Activated T-cell treated with anti-CD3 and anti-CD28 coated beads, Interleukin-2, amount 50 U/mL, for 48 hours (primary cell): ENCODE data around the gene ALPK3.
A peak's percentile ranks its signal among the peaks of the same experiment; 100 is the strongest.
"Not testable (repeated sequence)": the region's sequence is repeated elsewhere in the genome, so short reads cannot be mapped to it uniquely, and the experiment has no call there.

Experiments used
- DNase-seq, 2 experiments: peaks; one replicate each; pipeline ENCODE4 v3.0.0-alpha.2; 2020

ALPK3 gene

DNA sequence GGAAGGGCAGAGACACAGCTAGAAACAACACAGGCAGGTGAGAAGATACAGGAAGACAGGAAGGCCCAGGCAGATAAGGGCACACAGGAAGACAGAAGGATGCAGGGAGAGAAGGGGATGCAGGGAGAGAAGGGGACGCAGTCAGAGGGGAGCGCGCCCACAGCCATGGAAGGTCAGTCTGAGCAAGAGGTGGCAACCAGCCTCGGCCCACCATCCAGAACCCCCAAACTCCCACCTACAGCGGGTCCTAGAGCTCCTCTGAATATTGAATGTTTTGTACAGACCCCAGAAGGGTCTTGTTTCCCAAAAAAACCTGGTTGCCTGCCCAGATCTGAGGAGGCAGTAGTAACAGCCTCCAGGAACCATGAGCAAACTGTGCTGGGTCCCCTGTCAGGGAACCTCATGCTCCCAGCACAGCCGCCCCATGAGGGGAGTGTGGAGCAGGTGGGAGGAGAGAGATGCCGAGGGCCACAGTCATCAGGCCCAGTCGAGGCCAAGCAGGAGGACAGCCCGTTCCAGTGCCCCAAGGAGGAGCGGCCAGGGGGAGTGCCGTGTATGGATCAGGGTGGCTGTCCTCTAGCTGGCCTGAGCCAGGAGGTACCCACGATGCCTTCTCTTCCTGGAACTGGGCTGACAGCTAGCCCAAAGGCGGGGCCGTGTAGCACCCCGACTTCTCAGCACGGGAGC is 39.7 kb downstream of the ALPK3 start:
- DNase-seq: peak in 1 of 2 experiments; percentile 3

DNA sequence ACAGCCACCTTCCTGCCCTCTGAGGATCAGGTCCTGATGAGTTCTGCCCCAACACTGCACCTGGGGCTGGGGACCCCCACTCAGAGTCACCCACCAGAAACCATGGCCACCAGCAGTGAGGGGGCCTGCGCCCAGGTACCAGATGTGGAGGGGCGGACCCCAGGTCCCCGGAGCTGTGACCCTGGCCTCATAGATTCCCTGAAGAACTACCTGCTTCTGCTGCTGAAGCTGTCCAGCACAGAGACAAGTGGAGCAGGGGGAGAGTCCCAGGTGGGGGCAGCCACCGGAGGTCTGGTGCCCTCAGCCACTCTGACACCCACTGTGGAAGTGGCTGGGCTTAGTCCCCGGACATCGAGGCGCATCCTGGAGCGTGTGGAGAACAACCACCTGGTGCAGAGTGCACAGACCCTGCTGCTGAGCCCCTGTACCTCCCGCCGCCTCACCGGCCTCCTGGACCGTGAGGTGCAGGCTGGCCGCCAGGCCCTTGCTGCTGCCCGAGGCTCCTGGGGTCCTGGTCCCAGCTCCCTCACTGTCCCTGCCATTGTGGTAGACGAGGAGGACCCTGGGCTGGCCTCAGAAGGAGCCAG is 40.4 kb downstream of the ALPK3 start:
- DNase-seq: peak in 1 of 2 experiments; percentile 12

DNA sequence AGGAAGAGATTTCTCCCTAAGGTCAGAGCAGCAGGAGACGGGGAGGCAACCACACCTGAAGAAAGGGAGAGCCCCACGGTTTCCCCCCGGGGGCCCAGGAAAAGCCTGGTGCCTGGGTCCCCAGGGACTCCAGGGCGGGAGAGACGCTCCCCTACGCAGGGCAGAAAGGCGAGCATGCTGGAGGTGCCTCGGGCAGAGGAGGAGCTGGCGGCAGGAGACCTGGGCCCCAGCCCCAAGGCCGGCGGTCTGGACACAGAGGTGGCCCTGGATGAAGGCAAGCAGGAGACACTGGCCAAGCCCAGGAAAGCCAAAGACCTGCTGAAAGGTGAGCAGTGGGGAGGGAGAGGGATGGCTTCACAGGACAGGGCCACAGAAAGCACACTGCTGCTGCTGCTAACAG is 41.1 kb downstream of the ALPK3 start:
- DNase-seq: no peak

DNA sequence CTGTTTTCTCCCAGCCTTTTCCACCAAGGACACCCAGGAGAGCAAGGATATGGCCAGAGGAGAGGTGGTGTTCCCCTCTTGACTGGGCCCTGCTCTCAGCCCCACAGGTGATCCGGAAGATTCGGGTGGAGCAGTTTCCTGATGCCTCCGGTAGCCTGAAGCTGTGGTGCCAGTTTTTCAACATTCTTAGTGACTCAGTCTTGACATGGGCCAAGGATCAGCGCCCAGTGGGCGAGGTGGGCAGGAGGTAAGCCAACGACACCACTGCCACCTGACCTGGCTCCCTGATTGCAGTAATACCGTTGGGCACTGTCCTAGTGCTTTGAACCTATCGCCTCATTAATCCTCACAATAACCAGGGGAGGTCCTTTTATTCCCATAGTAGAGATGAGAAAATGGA is 42.0 kb downstream of the ALPK3 start:
- DNase-seq: no peak

DNA sequence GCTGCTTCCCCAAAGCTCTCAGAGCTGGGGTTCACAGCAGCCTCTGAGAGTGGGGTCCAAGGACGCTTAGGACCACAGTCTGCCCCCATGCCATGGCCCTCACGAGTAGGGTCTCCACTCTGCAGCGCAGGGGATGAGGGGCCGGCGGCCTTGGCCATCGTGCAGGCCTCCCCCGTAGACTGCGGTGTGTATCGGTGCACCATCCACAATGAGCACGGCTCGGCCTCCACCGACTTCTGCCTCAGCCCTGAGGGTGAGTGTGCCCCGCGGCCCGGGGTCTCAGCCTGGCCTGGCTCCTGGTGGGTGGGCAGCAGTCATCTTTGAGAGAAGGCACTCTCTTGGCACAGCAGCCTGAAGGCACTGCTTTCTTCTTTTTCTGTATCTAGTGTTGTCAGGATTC is 42.5 kb downstream of the ALPK3 start:
- no peak for DNase-seq

DNA sequence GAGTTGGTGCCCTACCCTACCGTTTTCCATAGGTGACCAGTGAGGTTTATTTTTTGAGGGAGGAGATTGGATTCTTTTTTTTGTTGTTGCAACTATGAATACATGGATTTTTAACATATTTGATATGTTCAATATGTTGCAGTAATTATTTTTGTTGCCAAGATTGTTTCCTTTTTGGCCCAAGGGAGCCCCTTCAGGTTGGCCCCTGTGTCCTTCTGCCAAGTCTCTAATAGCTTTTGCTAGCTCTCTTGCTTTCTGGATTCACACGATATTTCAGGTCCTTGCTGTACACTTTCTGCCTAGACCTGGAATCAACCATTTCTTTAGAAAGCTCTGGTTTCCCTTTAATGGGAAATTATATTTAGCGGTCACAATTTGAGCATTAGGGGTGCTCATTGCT is 44.6 kb downstream of the ALPK3 start:
- DNase-seq: no peak

DNA sequence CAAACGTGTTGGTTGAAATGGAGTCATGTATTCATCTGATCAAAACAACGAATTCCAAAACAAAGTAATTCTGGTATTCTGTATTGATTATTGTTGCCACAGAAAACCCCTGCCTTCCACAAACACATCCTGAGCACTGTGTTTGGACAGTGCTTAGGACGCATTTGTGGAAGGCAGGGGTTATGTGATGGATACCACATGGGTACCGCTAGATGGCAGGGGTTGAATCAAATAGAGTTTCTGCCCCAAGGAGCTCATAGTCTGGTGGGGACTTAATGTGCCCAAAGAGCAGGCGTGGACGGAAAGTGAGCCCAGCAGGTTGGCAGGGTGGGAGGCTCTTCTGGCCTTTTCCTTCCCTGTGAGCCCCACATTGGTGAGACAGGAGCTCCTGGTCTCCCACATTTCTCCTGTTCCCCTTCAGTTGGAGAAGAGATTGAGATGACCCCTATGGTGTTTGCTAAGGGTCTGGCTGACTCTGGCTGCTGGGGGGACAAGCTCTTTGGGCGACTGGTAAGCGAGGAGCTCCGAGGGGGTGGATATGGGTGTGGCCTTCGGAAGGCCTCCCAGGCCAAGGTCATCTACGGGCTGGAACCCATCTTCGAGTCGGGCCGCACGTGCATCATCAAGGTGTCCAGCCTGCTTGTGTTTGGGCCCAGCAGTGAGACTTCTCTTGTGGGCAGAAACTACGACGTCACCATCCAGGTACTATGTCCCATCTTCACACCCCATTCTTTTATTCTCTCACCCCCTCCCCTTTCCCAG is 45.2 kb downstream of the ALPK3 start:
- DNase-seq: no peak

DNA sequence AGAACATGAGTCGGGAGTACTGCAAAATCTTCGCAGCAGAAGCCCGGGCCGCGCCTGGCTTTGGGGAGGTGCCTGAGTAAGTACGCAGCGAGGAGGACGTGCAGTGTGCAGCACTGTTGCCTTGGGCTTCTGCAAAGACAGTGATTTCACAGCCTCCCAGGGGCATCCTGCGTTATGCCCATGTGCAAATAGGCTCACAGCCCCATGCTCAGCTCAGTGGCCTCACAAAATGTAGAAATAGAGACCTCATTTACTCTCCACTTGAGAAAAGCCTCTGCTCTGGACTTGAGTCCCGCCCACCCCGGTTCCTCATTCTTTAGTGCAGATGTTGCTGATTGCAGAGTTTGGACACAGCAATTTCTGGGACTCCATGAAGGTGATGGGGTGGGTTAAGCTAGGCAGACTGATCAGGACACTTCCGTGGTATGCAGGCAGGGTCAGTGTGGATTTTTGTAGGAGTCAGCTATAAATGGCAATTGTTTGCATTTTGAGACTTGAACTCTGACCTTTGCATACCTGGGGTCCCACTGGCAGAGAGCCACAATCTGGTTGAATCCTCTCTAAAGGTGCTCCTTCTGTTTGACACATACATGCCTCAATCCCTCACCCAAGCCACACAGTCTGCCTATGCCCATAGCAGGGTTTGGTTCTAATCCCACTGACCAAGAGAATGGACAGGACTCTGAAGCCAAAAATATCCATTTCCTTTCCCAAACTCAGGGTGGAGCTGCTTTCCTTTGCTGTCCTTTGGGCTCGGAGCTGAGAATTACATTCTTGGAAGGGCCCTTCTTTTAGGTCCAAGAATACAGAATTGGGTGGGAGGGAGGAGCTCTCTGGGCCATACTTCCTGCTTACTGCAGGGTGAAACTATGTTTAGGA is 46.6 kb downstream of the ALPK3 start:
- DNase-seq: no peak

DNA sequence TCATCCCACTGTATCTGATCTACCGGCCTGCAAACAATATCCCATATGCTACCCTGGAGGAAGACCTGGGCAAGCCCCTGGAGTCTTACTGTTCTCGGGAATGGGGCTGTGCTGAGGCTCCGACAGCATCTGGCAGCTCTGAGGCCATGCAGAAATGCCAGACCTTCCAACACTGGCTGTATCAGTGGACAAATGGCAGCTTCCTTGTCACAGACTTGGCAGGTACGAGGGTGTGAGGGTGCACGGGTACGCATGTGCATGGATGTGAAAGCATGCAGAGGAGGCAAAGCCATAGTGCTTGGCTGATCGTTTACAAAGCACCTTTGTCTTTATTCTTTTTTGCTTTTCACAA is 47.3 kb downstream of the ALPK3 start:
- DNase-seq: no peak

DNA sequence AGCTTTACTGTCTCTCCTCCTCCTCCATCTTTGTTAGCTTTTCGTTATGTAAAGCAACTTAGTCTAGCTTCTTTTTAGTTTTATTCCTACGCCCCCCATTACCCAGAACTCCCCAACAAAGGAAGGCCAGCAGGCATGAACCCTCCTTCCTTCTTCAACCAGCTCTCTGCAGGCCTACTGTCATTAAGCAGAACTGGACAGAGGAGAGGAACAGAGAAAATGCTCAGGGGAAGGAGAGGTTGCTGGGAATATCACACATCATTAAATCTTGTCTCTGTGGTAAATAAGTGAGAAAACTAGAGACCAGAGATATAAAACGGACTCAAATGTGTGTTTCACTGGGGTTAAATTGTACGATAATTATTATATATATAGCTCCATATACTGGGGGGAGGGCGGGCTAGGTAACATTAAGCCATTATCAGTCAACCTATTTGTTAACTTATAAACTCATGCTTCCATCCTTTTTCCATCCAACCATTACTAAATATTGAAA is 48.0 kb downstream of the ALPK3 start:
- DNase-seq: no peak

DNA sequence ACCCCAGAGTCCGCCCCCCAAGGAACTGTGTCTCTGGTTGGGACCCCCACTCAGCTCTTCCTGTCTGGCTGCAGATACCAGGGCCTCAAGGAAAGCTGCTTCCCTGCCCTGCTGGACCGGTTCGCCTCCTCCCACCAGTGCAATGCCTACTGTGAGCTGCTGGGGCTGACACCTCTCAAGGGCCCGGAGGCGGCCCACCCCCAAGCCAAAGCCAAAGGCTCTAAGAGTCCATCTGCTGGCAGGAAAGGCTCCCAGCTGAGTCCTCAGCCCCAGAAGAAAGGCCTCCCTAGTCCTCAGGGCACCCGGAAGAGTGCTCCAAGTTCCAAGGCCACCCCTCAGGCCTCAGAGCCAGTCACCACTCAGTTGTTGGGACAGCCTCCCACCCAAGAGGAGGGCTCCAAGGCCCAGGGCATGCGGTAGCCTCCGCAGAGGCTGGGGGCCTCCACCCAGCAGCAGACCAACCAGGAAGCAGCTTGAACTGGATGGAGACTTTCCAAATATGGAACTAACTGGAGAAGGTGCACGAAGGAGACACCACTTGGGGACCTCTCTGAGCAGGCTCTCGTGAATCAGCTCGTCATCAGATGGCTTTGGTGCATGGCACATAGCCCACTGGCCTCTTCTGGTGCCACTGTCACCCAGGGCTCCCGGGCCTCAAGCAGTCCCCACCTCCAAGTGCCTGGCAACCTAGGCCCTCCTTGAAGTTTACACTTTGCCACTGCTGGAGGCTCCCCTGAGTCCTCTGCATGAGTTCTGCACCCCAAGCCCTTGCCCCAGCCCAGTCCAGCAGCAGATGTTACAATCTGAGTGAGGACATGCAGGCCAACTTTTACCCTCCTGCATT is 51.1 kb downstream of the ALPK3 start:
- DNase-seq: no peak

DNA sequence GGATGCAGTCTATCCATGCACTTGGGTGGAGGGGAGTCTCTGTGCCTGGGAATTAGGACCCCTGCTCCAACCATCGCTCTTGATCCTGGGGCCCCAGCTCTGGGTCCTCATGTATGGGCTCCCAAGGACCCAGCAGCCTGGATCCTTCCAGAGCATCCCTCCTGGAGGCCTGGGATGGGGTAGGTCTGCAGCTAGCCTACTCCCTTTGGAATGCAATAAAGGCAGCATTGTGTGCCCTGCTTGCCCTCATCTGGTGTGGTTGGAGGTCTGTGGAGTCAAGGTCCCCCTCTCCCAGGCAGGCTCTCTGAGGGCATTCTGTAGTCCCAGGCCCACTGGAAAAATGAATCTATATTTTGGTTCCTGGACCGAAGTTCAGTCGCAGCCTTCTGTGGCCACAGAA is 52.4 kb downstream of the ALPK3 start:
- no peak for DNase-seq

DNA sequence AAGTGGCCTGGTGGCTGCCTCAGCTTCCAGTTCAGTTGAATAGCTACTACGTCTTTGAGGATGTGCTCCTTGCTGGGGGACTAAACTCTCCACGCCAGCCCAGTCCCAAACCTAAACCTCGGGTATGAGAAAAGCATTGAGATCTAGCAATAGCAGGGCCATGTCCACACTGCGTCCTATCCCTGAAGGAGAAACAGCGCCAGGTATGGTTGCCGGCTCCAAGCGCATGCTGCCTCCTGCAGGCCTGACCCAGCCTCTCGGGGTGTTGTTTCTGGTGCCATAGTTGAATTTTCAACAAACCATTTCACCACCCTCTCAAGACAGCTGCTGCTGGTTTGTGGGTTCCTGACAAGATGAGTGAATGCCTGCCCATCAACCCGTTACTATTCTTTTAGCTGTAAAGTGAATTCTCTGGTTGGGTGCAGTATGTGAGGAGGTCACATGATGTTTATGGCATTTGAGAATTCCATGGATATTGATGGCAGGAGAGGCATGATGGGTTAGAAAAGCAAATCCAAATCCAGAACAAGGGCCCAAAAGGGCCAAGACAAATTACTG is 54.4 kb downstream of the ALPK3 start:
- no peak for DNase-seq

DNA sequence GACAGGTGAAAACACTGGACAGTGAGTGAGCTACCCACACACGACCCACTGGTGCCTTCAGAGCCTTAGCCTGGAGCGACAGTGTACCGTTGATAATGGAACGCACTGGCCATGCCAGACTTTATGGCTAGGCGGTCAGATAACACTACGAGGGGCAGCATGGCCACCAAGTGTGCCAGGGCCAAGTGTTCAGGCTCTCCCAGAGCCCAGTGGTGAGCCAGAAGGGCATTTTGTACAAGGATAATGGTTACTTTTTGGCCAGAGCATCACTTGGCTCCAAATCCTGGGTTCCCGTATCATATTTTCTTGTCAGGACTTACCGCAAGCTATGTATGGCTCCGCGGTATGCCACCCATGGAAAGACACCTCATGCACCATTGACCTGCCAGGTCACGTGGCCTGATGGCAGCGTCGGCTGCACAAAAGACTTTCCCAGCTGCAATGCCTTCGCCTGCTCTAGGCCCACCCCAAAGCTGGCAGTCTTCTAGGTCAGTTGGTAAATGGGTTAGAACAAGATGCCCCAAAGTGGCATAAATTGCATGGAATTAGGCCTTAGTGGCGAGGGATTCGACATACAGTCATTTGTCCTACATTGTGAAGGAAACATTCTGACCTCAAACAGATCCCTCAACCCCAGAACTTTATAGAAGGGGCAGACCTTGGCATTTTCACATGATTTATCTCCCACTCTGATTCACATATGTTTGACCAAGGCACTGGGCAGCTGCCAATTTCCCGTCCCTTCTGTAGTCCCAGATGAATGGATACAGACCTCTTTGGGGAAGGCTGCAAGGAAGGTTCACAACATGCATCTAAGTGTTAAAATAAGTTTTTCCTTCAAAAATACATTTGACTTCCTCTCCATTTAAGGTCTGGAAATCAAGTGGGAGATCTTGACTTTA is 55.1 kb downstream of the ALPK3 start:
- DNase-seq: no peak

DNA sequence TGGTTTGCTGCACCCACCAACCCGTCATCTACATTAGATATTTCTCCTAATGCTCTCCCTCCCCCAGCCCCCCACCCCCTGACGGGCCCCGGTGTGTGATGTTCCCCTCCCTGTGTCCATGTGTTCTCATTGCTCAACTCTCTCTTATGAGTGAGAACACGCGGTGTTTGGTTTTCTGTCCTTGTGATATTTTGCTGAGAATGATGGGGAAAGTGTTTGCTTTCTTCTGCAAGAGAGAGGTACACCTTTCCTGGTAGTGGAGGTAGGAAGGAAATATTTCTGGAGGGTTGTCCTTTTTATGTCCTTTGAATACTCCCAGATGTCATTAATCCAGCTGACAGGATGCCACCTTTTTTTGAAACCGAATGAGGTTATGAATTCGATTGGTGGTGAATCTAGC is 56.8 kb downstream of the ALPK3 start:
- no peak for DNase-seq

DNA sequence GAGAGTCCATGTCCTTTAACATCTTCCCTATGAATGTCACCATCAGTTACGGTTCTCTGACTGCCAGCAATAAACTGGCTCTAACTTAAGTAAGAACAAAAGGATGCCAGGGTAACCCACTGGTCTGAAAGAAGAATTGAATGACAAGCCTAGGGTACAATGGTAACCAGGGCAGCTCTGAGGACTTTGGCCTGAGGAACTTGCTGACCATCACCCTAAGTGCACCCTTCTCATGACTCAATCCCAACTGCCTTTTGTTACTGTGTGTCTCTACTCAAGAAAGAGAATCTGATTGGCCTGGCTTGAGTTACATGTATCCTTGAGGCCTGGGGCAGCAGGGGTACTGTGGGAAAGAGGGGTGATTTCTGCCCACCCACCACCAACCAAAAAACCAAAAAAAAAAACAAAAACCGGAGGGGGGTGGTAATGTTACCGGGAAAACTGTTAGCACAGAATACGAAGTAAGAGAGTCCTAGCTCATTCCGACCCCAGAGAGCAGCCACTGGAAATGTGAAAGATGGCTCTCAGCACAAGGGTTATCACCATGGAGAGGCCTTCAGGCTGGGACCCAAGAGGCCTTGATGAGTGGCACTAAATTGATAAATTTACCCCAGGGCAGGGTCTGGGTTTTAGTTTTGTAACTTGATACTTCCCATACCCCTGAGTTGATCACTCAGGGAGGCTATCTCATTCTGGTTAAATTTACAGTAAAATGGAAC is 58.0 kb downstream of the ALPK3 start:
- DNase-seq: no peak

DNA sequence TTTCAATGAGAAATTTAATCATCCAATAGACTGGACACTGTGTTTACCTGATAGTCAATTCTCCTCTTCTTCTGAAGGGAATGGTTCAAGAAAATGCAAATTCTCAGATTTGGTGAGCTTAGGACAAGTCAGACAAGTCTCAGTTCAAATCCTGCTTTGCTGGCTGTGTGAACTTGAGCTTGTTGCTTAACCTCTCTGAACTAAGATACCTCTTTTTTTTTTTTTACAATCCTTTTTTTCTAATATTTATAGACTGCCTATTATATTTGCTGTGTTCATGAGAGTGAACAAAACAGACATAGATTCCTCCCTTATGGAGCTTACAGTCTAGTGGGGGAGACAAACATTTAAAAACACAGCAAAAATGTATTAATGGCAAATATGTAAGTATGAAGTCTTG is 59.1 kb downstream of the ALPK3 start:
- no peak for DNase-seq

DNA sequence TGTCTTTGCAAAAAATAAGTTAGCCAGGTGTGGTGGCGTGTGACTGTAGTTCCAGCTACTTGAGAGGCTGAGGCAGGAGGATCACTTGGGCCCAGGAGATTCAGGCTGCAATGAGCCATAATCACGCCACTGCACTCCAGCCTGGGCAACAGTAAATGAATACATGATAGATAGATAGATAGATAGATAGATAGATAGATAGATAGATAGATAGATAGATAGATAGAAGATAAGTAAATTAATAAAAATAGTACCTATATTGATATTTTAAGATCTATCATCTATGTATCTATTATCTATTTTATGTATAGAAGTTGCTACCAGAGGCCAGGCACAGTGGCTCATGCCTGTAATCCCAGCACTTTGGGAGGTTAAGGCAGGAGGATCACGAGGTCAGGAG is 60.5 kb downstream of the ALPK3 start:
- DNase-seq: not testable (repeated sequence)

DNA sequence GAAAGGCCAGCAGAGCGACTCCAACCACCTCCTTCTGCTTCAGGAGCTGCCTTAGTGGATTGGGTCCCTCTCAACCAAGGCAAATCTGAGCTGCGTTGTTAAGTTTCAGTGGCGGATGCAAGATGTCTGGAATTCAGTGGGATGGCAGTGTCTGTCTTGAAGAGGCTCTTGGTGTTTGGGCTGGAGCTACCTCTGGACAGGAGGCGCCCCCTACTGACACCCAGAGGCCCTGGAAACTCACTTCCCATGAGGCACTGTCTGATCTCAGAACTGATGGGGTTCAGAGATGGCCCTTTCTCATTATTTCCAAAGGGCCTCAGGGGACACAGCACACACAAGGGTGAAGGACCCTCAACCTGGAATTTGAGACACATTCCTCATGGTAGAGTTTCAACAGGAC is 61.3 kb downstream of the ALPK3 start:
- DNase-seq: peak; percentile 72 to 78
